ENCODE results near the gene BST1.

The BST1 gene

DNA sequence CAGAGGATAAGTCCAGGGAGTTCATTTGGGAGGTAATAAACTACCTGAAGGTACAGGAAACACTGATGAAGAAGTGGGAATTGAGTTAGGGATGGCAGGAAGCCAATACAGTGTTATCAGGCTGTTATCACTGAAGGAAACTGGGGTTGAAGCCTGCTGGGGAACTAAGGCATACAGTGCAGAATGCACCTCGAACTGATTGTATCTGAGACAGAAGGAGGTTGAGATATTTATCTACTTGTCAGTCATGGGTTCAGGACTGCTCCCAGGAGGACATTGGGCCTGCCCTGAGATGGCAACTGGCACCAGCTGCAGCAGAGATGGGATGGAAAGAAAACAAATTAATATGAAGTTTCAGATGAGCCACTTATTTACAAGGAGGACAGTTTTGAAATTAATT lies 39.8 kb downstream of the BST1 start:
- no peaks in the 10 kb centered on the region for H3K4me1 Mint-ChIP-seq

DNA sequence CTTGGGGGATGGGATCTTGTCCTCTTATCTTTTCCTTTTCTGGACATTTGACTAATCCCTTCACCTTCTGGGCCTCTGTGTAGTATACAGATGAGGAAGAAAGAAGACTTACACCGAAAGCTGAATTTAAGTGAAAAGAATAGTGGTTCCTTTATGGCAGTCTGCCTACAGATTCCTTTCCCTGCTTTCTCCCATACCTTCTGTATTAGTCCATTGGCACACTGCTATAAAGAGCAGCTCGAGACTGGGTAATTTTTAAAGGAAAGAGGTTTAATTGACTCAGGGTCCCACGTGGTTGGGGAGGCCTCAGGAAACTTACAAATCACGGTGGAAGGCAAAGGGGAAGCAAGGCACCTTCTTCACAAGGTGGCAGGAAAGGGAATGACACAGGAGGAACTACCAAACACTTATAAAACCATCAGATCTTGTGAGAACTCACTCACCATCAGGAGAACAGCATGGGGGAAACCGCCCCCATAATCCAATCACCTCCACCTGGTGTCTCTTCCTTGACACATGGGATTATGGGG lies 41.2 kb downstream of the BST1 start:
- DNase-seq: no peak
- Mint-ChIP-seq H3K9me3 (peaks cover 19% of the 10 kb centered on the region), H3K4me1 (no peaks in the 10 kb centered on the region), H3K36me3 (ENCODE audit: low read depth) (no peaks in the 10 kb centered on the region), H3K4me3 (no peak overlapping the region), H3K27ac (no peak overlapping the region), H3K27me3 (ENCODE audit: low read depth, poor library complexity) (peaks cover 6% of the 10 kb centered on the region)
- TF ChIP-seq, protein P1, sequence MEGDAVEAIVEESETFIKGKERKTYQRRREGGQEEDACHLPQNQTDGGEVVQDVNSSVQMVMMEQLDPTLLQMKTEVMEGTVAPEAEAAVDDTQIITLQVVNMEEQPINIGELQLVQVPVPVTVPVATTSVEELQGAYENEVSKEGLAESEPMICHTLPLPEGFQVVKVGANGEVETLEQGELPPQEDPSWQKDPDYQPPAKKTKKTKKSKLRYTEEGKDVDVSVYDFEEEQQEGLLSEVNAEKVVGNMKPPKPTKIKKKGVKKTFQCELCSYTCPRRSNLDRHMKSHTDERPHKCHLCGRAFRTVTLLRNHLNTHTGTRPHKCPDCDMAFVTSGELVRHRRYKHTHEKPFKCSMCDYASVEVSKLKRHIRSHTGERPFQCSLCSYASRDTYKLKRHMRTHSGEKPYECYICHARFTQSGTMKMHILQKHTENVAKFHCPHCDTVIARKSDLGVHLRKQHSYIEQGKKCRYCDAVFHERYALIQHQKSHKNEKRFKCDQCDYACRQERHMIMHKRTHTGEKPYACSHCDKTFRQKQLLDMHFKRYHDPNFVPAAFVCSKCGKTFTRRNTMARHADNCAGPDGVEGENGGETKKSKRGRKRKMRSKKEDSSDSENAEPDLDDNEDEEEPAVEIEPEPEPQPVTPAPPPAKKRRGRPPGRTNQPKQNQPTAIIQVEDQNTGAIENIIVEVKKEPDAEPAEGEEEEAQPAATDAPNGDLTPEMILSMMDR (IDR thresholded peaks at IDR 0.05): no peak

More for the DNA sequence above, 39.8 kb downstream of the BST1 start:
- Mint-ChIP-seq H3K36me3 (ENCODE audit: low read depth) (no peaks in the 10 kb centered on the region), H3K27me3 (ENCODE audit: low read depth, poor library complexity) (peaks cover 10% of the 10 kb centered on the region), H3K4me3 (no peak overlapping the region), H3K27ac (no peak overlapping the region), H3K9me3 (peaks cover 19% of the 10 kb centered on the region)
- TF ChIP-seq, protein P1 (IDR thresholded peaks at IDR 0.05): no peak
- DNase-seq: no peak

DNA sequence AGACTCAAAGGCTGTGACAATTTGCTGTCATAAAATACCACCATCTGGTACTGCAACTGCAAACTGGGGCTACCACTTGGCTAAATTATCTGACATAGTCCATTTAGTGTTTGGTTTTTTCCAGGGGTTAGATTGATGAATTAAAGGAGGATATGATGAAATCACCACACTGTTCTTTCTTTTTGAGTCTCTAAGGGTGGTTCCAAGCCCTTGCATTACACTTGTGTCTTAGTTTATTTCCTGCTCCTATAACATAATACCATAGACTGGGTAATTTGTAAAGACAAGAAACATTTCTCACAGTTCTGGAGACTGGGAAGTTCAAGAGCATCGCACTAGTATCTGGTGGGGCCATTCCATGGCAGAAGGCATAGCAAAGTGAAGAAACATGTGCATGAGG lies 43.2 kb downstream of the BST1 start:
- no peak overlapping the region for H3K4me3 Mint-ChIP-seq
- no peaks in the 10 kb centered on the region for H3K4me1 Mint-ChIP-seq
- no peak for DNase-seq
- peaks cover 16% of the 10 kb centered on the region for H3K9me3 Mint-ChIP-seq
- H3K36me3 Mint-ChIP-seq (ENCODE audit: low read depth): no peaks in the 10 kb centered on the region
- no peak overlapping the region for H3K27ac Mint-ChIP-seq
- peaks cover 3% of the 10 kb centered on the region for H3K27me3 Mint-ChIP-seq (ENCODE audit: low read depth, poor library complexity)
- TF ChIP-seq, protein P1 (IDR thresholded peaks at IDR 0.05): no peak

DNA sequence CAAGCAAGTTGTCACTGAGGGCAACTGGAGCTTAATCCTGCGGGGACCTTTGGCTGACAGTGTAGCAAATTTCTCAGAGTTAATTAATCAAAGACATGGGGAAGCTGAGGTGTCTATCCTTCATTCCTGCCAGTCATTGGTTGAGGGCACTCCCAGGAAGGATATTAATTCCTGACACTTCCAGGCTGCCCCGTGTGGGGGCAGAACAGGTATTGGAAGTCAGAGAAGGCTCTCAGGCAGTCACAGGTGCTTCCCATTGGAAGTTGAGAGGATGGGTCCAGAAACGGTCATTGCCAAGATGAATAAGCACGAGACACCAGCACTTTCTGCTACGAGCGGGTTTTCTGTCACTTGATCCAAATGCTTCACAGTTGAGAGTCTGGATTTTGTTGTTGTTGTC lies 46.1 kb downstream of the BST1 start:
- no peak overlapping the region for H3K4me3 Mint-ChIP-seq
- DNase-seq: no peak
- no peaks in the 10 kb centered on the region for H3K4me1 Mint-ChIP-seq
- peaks cover 4% of the 10 kb centered on the region for H3K9me3 Mint-ChIP-seq
- H3K36me3 Mint-ChIP-seq (ENCODE audit: low read depth): no peaks in the 10 kb centered on the region
- TF ChIP-seq, protein P1 (IDR thresholded peaks at IDR 0.05): no peak
- peaks cover 6% of the 10 kb centered on the region for H3K27me3 Mint-ChIP-seq (ENCODE audit: low read depth, poor library complexity)
- H3K27ac Mint-ChIP-seq: no peak overlapping the region

DNA sequence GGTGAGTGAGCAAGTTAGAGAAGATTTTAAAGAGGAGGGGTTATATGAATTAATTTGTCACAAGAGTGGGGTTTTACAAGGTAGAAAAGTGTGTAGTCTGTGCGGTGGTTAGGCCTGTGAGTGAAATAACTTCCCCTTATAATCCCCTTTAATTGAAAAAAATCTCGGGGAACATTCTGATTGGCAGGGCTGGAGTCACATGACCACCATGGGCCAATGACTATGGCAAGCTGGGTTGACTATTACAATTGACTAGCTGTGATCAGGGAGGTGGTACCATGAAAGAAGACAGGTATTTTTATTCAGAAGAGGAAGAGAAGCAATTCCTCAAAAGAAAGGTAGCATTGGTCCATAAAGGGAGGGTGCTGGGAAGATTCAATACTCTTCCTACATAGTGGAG lies 48.3 kb downstream of the BST1 start:
- Mint-ChIP-seq H3K36me3 (ENCODE audit: low read depth) (no peaks in the 10 kb centered on the region), H3K27me3 (ENCODE audit: low read depth, poor library complexity) (peaks cover 14% of the 10 kb centered on the region), H3K4me1 (no peaks in the 10 kb centered on the region), H3K27ac (no peak overlapping the region), H3K9me3 (no peaks in the 10 kb centered on the region), H3K4me3 (no peak overlapping the region)
- TF ChIP-seq, protein P1 (IDR thresholded peaks at IDR 0.05): no peak
- DNase-seq: no peak

DNA sequence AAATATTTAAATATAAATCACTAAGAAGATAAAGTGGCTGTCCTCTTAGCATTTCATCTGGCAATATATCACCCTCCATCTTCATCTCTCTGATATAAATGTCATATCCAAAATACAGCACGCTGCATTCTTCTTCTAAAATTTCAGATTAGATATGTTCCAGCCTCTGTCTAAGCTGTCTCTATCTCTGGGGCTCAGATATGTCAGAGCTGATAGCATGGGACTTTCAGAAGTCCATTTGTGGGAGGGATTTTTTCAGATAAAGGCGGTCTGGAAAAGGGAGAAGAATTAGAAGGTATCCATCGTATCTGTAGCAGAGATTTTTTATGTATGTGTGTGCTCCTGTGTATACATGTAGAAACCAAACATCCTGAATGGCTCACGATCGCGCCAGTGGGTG lies 50.2 kb downstream of the BST1 start:
- H3K4me3 Mint-ChIP-seq: no peak overlapping the region

More for the DNA sequence above, 50.2 kb downstream of the BST1 start:
- H3K27ac Mint-ChIP-seq: no peak overlapping the region
- peaks cover 18% of the 10 kb centered on the region for H3K27me3 Mint-ChIP-seq (ENCODE audit: low read depth, poor library complexity)
- H3K4me1 Mint-ChIP-seq: no peaks in the 10 kb centered on the region
- no peak for DNase-seq
- TF ChIP-seq, protein P1 (IDR thresholded peaks at IDR 0.05): no peak
- no peaks in the 10 kb centered on the region for H3K9me3 Mint-ChIP-seq
- no peaks in the 10 kb centered on the region for H3K36me3 Mint-ChIP-seq (ENCODE audit: low read depth)

Data from nephron progenitor cell (in vitro differentiated cells).